Activated CD8-positive, alpha-beta T cell treated with anti-CD3 and anti-CD28 coated beads, Interleukin-2, amount 10 ng/mL, durations not matched to agents 7 days and 5 days (primary cell): Measurements from ENCODE around the gene DEFB132. TPM values are rescaled to one million over a fixed set of nuclear protein-coding genes. Genes with fewer than 3 reads are reported as not detected.

Experiments
- ATAC-seq: fragments of 150-1000 bp; cut with Tn5 transposase; one replicate; pipeline ENCODE4 v1.10.0; 2021; ENCODE audit warnings: moderate library complexity
- CTCF ChIA-PET: fragments of 350-600 bp; sonication (Branson Sonifier 250); formaldehyde crosslinking; loops from one replicate; lab custom pipeline; 2021; ENCODE audit warnings: antibody characterized with exemption; lab: Charles Lee
- POLR2A ChIA-PET: fragments of 350-600 bp; sonication (Branson Sonifier 250); formaldehyde crosslinking; loops from one replicate; lab custom pipeline; 2021; ENCODE audit warnings: antibody characterized with exemption; lab: Charles Lee
- DNase-seq: peaks from one replicate; pipeline ENCODE4 v3.0.0-alpha.2; 2020
- H3K27ac Mint-ChIP-seq: one replicate; pipeline ENCODE4 v1.8.0; 2021; ENCODE audit warnings: mild to moderate bottlenecking, mixed read lengths
- H3K27me3 Mint-ChIP-seq: one replicate; pipeline ENCODE4 v1.8.0; 2021; ENCODE audit warnings: low read depth, mixed read lengths
- H3K36me3 Mint-ChIP-seq: one replicate; pipeline ENCODE4 v1.8.0; 2021; ENCODE audit warnings: low read depth, mixed read lengths
- H3K4me1 Mint-ChIP-seq: one replicate; pipeline ENCODE4 v1.8.0; 2021; ENCODE audit warnings: low read depth, mixed read lengths
- H3K4me3 Mint-ChIP-seq: one replicate; pipeline ENCODE4 v1.8.0; 2021; ENCODE audit warnings: mild to moderate bottlenecking, mixed read lengths
- H3K9me3 Mint-ChIP-seq: one replicate; pipeline ENCODE4 v1.8.0; 2022; ENCODE audit warnings: mixed read lengths; ENCODE audit not compliant: insufficient read depth
- total RNA-seq, 2 experiments: library from RNA; stranded (reverse); gene quantifications; one replicate each; pipeline ENCODE4 v1.2.3, GENCODE V29; 2021

DEFB132 gene
- total RNA-seq, 2 experiments from 2014 or later, result not detected

GRCh38 chr20:263701-264100 lies 6.2 kb downstream of the DEFB132 start:
- POLR2A ChIA-PET, result interaction anchor here (0.7 kb wide), 1 partner anchor 23 kb away, joined by 3 read pairs; no protein-coding TSS in a partner anchor
- Mint-ChIP-seq H3K4me3 (no peak overlapping the region), H3K9me3 (no peaks in the 10 kb centered on the region), H3K36me3 (no peaks in the 10 kb centered on the region), H3K27ac (no peak overlapping the region), H3K4me1 (peaks cover 15% of the 10 kb centered on the region), H3K27me3 (peaks cover 6% of the 10 kb centered on the region)
- no peak for DNase-seq
- no peak for ATAC-seq
- CTCF ChIA-PET, result no interaction called here

- Mint-ChIP-seq H3K4me3 (peak overlapping the region; percentile 77), H3K27me3 (peaks cover 6% of the 10 kb centered on the region), H3K9me3 (no peaks in the 10 kb centered on the region), H3K36me3 (no peaks in the 10 kb centered on the region), H3K4me1 (peaks cover 10% of the 10 kb centered on the region), H3K27ac (peak overlapping the region; percentile 62)
- ATAC-seq (peak; percentile 97), DNase-seq (peak; percentile 94)
- POLR2A ChIA-PET, result interaction anchor here (0.7 to 1.1 kb wide), 2 partner anchors 43 to 57 kb away, joined by 3 read pairs; no protein-coding TSS in a partner anchor
- CTCF ChIA-PET, result interaction anchor here (0.6 to 6.3 kb wide), 37 partner anchors 9 to 149 kb away, joined by 3 to 51 read pairs (median 4); partner anchors contain the start of genes DEFB128, DEFB129 and DEFB132
These were observed 9.4 kb downstream of the DEFB132 start for GRCh38 chr20:266596-267562.

DNA sequence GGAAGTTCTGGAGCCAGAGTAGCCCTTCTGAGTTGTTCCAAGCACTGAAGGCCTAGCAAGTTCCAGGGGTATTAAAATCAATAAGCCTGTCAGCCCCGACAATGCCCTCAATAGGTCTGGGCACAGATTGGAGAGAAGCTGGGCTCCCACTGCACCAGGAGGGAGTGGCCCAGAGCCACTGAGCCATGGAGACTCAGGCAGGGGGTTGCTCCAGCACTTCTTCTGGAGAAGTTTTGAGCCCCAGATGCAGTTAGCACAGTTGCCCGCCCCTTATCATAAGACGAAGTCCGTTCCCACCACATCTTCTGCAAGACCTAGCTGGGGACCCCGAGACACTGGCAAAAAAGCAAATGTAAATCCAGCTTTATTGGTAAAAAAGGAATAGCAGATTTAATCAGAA lies 13.0 kb downstream of the DEFB132 start:
- no peak overlapping the region for H3K4me3 Mint-ChIP-seq
- ChIA-PET CTCF (interaction anchor here (6.3 kb wide), 1 partner anchor 60 kb away, joined by 51 read pairs; no protein-coding TSS in a partner anchor), POLR2A (no interaction called here)
- H3K27me3 Mint-ChIP-seq, result peaks cover 3% of the 10 kb centered on the region
- DNase-seq (peak; percentile 4), ATAC-seq (no peak)
- H3K9me3 Mint-ChIP-seq, result no peaks in the 10 kb centered on the region
- no peak overlapping the region for H3K27ac Mint-ChIP-seq
- H3K4me1 Mint-ChIP-seq, result peaks cover 10% of the 10 kb centered on the region
- no peaks in the 10 kb centered on the region for H3K36me3 Mint-ChIP-seq

- H3K9me3 Mint-ChIP-seq, result no peaks in the 10 kb centered on the region
- CTCF ChIA-PET, result no interaction called here
- peaks cover under 1% of the 10 kb centered on the region for H3K27me3 Mint-ChIP-seq
- H3K27ac Mint-ChIP-seq, result no peak overlapping the region
- no peaks in the 10 kb centered on the region for H3K36me3 Mint-ChIP-seq
- POLR2A ChIA-PET, result no interaction called here
- H3K4me3 Mint-ChIP-seq, result no peak overlapping the region
- peaks cover 10% of the 10 kb centered on the region for H3K4me1 Mint-ChIP-seq
- ATAC-seq (no peak), DNase-seq (peak; percentile 4)
These were observed 13.5 kb downstream of the DEFB132 start for GRCh38 chr20:271069-271468.

- no peak overlapping the region for H3K27ac Mint-ChIP-seq
- ChIA-PET CTCF (no interaction called here), POLR2A (no interaction called here)
- peaks cover 7% of the 10 kb centered on the region for H3K4me1 Mint-ChIP-seq
- DNase-seq (no peak), ATAC-seq (no peak)
- no peak overlapping the region for H3K4me3 Mint-ChIP-seq
- no peaks in the 10 kb centered on the region for H3K9me3 Mint-ChIP-seq
- H3K27me3 Mint-ChIP-seq, result no peaks in the 10 kb centered on the region
- no peaks in the 10 kb centered on the region for H3K36me3 Mint-ChIP-seq
These were observed 14.0 kb downstream of the DEFB132 start for GRCh38 chr20:271528-271927.

GRCh38 chr20:272718-273117 lies 15.2 kb downstream of the DEFB132 start:
- DNase-seq (no peak), ATAC-seq (no peak)
- Mint-ChIP-seq H3K4me3 (no peak overlapping the region), H3K27me3 (no peaks in the 10 kb centered on the region), H3K36me3 (no peaks in the 10 kb centered on the region), H3K9me3 (no peaks in the 10 kb centered on the region), H3K4me1 (no peaks in the 10 kb centered on the region), H3K27ac (no peak overlapping the region)
- CTCF ChIA-PET, result no interaction called here
- POLR2A ChIA-PET, result no interaction called here

DNA sequence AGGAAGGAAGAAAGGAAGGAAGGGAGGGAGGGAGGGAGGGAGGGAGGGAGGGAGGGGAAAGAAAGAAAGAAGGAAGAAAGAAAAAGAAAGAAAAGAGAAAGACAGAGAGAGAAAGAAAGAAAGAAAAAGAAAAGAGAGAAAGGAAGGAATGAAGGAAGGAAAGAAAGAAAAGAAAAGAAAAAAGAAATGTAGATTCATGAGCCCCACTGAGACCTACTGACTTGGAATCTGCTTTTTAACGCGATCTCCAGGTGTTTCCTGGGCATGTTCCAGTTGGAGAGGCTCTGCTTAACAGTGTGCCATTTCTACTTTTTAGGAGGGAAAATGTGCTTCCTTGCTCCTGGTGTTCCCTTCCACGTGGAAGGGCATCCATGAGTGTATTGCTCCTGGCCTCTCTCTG lies 16.4 kb downstream of the DEFB132 start:
- ChIA-PET POLR2A (no interaction called here), CTCF (no interaction called here)
- Mint-ChIP-seq H3K4me1 (no peaks in the 10 kb centered on the region), H3K27ac (no peak overlapping the region), H3K27me3 (no peaks in the 10 kb centered on the region), H3K9me3 (no peaks in the 10 kb centered on the region), H3K4me3 (no peak overlapping the region), H3K36me3 (peaks cover 2% of the 10 kb centered on the region)
- ATAC-seq (no peak), DNase-seq (no peak)

DNA sequence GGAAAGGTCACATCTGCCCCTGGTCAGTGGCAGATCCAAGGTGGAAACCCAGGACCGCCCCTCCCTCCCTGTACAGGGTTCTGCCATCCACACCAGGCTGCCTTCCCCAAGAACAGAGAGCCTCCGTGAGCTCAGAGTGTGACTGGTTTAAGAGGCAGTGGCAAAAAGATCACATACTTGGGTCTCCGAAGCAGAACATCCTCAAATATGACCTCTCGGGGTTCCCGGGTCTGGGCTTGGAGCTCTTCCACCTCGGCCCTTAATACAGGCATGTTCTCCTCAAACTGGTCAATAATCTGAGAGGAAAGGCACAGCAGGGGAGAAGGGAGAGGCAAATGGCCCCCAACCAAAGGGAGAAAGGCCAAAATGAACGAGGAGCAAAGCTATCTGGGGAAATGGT lies 18.3 kb downstream of the DEFB132 start:
- CTCF ChIA-PET, result no interaction called here
- DNase-seq, result no peak
- Mint-ChIP-seq H3K36me3 (peaks cover 2% of the 10 kb centered on the region), H3K27me3 (no peaks in the 10 kb centered on the region), H3K27ac (no peak overlapping the region), H3K4me1 (no peaks in the 10 kb centered on the region), H3K9me3 (no peaks in the 10 kb centered on the region), H3K4me3 (no peak overlapping the region)
- POLR2A ChIA-PET, result no interaction called here
- no peak for ATAC-seq

DNA sequence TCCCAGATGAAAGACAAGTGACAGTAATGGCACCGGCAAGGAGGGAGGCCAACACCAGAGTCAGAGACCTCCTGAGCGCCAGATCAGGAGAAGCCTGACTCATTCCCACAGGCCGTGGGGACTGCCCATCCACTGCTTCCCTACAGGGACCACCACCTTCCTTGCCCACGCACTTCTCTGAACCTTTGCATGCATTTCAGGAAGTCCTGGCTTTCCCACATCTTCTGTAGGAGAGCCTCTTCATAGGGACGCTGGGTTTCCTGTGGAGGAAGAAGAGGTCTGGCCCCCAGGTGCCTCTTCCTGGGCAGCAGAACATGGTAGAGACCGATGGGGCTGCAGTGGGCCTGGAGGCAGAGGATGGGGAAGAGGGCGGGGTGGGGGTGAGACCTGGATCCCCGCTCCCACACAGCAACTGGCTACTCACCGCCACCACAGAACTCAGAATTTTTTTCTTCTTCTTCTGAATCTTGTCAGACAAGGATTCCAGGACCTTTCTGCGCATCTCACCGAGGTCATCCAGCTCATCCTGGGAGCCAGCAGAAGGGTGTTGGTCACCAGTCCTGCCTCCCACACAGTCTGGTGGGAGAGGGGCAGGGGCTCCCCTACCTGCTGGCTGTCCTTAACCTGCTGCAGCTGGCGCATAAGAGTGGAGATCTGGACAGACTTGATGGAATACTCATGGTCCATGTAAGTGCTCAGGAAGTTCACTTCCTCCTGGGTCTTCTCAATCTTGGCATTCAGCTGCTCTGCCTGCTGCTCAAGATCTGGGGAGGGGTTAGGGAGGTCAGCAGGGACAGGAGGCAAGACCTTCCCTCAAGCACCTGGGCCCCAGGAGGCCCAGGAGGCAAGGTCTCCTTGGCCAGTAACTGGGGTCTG lies 19.3 kb downstream of the DEFB132 start:
- Mint-ChIP-seq H3K36me3 (peaks cover 2% of the 10 kb centered on the region), H3K27ac (no peak overlapping the region), H3K27me3 (no peaks in the 10 kb centered on the region), H3K4me3 (no peak overlapping the region), H3K4me1 (no peaks in the 10 kb centered on the region), H3K9me3 (no peaks in the 10 kb centered on the region)
- no peak for ATAC-seq
- POLR2A ChIA-PET, result interaction anchor here (0.6 kb wide), 1 partner anchor 109 kb away, joined by 3 read pairs; no protein-coding TSS in a partner anchor
- CTCF ChIA-PET, result interaction anchor here (1.0 to 1.4 kb wide), 2 partner anchors 54 to 57 kb away, joined by 4 read pairs; no protein-coding TSS in a partner anchor
- no peak for DNase-seq

DNA sequence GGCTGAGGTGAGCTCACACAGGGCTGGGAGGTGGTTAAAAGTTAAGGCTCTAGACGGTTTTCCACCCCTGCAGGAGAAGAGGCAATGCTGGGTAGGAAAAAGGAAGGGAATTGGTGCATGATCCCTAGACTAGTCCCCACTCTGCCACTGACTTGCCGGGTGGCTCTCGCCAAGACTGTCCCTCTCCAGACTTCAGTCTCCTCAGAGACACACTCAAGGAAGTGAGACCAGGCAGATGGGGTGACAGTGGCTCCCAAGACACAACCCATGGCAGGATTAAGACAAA lies 19.9 kb downstream of the DEFB132 start:
- no peak overlapping the region for H3K4me3 Mint-ChIP-seq
- DNase-seq, result no peak
- no peak for ATAC-seq
- POLR2A ChIA-PET, result interaction anchor here (0.6 kb wide), 1 partner anchor 109 kb away, joined by 3 read pairs; no protein-coding TSS in a partner anchor
- H3K4me1 Mint-ChIP-seq, result no peaks in the 10 kb centered on the region
- CTCF ChIA-PET, result interaction anchor here (1.0 to 1.4 kb wide), 2 partner anchors 54 to 56 kb away, joined by 4 read pairs; no protein-coding TSS in a partner anchor
- no peak overlapping the region for H3K27ac Mint-ChIP-seq
- H3K36me3 Mint-ChIP-seq, result peaks cover 2% of the 10 kb centered on the region
- no peaks in the 10 kb centered on the region for H3K9me3 Mint-ChIP-seq
- no peaks in the 10 kb centered on the region for H3K27me3 Mint-ChIP-seq

DNA sequence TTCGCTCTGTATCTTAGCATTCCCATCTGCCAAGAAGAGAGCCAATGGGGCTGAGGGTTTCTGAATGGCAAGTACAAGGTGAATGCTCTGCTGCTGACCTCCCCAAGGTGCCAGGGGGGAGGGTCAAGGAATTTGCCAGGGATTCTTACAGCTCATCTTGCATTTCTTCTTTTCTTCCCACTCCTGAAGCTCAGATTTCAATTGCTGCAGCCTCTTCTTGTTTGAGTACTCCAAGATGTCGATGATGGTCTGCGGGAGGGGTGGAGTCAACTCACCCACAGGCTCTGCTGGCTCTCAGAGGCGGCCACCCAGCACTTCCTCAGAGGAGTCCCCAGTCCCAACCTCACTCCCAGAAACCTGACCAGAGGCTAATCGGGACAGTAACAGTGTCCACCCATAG lies 20.7 kb downstream of the DEFB132 start:
- Mint-ChIP-seq H3K9me3 (no peaks in the 10 kb centered on the region), H3K4me3 (no peak overlapping the region), H3K4me1 (no peaks in the 10 kb centered on the region), H3K27me3 (no peaks in the 10 kb centered on the region), H3K36me3 (peaks cover 2% of the 10 kb centered on the region), H3K27ac (no peak overlapping the region)
- no peak for DNase-seq
- no peak for ATAC-seq
- CTCF ChIA-PET, result interaction anchor here (0.6 to 1.4 kb wide), 4 partner anchors 10 to 55 kb away, joined by 3 to 4 read pairs (median 4); no protein-coding TSS in a partner anchor
- POLR2A ChIA-PET, result interaction anchor here (0.6 kb wide), 1 partner anchor 55 kb away, joined by 3 read pairs; no protein-coding TSS in a partner anchor
